ENCODE results near the gene XXYLT1.

The XXYLT1 gene

GRCh38 chr3:195184716-195185421, 86.1 kb downstream of the XXYLT1 start:
- no peak for DNase-seq (ENCODE audit: low spot score)

GRCh38 chr3:195183071-195183776, 87.7 kb downstream of the XXYLT1 start:
- DNase-seq (ENCODE audit: low spot score), result no peak

- DNase-seq (ENCODE audit: low spot score), result no peak
These were observed 88.5 kb downstream of the XXYLT1 start for GRCh38 chr3:195182470-195182795.

- no peak for DNase-seq (ENCODE audit: low spot score)
These were observed 89.1 kb downstream of the XXYLT1 start for GRCh38 chr3:195181741-195182469.

- no peak for DNase-seq (ENCODE audit: low spot score)
These were observed 89.9 kb downstream of the XXYLT1 start for GRCh38 chr3:195181113-195181498.

- DNase-seq (ENCODE audit: low spot score), result no peak
These were observed 90.4 kb downstream of the XXYLT1 start for GRCh38 chr3:195180490-195181112.

DNA sequence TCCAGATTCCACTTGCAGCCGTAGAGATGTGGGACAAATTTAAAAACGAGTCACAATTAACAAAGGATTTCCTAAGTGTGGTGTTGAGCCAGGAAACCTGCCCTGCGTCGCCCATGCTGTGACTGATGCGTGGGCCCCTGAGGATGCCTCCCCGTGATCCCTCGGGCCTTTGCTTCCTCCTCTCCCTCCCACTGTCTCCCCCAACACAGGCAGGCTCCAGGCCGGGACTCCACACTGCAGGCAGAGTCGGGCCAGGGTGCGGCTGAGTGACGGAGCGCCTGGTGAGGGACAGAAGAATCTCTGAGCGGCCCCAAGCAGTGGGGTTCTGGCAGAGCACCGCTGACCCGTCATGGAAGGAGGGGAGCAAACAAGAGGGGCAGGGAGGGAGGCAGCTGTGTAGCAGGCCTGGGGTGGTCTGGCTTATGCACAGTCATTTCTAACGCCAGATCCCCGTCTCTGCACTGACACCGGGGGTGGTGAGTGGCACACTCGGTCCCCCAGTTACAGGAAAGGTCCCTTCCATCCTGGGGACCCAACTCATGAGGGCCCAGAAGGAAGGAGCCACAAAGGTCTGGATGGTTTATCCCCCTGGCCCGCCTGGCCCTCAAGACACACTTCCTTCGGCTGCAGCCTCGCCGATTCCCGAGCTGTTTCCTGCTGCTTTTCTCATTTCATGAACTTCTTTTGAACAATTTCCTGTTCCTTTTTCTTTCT, 91.0 kb downstream of the XXYLT1 start:
- DNase-seq (ENCODE audit: low spot score), result no peak

- DNase-seq (ENCODE audit: low spot score), result no peak
These were observed 92.6 kb downstream of the XXYLT1 start for GRCh38 chr3:195178124-195178910.

DNA sequence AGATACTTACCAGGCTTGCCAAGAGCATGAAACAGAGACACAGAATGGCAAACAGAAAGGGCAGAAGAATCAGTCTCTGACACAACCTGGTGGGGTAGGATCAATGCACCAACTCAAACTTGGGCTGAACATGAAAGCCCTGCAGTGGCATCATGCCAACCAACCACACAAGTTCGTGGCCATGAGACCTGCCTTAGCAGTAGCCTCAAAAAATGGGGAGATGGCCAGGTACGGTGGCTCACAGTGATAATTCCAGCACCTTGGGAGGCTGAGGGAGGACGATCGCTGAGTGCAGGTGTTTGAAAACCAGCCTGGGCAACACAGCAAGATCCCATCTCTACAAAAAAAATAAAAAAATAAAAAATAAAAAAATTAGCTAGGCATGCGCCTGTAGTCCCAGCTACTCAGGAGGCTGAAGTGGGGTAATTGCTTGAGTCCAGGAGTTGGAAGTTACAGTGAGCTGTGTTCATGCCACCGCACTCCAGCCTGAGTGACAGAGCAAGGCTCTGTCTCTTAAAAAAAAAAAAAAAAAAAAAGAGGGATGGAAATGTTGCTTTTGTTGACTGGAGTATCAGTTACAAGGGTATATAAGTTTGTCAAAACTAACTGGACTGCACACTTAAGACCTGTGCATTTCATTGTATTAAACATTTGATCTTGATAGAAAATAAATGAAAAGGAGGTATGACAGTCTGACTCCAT, 93.4 kb downstream of the XXYLT1 start:
- DNase-seq (ENCODE audit: low spot score), result no peak

DNA sequence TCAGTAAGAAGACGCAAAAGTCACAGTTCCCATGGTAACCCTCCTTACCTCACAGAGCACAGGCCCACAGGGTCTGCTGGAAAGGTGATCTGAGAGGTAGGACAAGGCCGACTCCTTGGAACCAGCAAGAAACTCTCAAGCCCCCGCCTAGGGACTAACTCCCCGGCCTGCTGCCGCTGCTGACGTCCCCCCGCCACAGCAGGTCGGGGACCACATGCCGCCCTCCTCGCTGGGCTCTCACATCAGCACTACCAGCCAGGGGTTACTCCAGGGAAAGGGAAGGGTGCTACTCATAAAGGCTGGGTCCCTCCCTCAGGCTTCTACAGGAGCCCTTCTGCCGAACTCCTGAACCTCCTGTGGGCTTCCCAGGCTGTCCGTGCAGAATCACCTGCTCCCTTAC, 94.2 kb downstream of the XXYLT1 start:
- DNase-seq (ENCODE audit: low spot score), result no peak

- DNase-seq (ENCODE audit: low spot score), result no peak
These were observed 95.3 kb downstream of the XXYLT1 start for GRCh38 chr3:195175476-195176337.

DNA sequence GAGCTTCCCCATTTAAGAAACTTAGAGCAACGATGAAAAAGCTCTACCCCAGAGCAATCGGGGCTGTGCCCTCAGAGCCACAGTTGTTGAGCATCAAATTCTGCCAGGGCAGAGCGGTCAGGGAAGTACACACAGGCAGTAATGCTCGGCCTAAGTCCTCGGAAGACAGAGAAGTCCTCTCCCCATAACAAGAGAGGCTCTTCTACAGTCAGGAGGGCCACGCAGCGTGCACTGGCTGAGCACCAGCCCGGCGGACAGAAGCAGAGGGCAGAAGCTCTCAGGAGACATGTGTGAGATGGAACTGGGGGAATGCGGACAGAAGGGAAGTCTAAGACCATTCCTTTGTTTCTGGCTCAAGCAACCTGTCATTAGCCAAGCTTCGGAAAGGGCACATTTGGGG, 95.9 kb downstream of the XXYLT1 start:
- no peak for DNase-seq (ENCODE audit: low spot score)

- no peak for DNase-seq (ENCODE audit: low spot score)
These were observed 97.3 kb downstream of the XXYLT1 start for GRCh38 chr3:195173657-195174056.

GRCh38 chr3:195172896-195173295, 98.1 kb downstream of the XXYLT1 start:
- DNase-seq (ENCODE audit: low spot score), result no peak

DNA sequence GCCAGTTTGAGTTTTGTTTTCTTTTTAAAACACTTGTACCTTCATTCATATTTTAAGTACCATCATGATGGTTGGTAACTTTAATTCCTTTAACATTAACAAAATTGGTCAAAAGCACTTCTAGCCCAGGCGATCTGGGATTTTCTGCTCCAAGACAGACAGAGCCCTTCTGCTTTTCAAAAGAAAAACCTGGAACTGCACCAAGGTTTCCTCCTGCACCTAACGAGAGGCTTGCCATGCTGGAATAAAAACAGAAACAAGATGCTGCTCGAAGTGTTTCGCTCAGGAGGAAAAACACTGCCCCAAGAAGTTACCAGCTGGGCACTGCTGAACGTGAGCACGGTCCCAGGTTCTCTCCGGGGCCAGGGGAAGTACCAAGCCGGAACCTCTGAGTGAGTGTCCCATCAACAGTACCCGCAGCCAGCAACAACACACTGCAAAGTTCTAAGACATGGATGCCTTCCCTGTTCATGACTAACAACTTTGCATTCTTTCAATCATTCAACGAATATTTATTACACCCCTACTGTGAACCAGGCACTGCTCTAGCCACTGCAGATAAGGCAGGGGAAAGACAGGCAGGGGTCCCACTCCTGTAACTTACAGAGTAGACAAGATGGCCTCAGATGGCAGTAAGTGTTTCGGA, 98.8 kb downstream of the XXYLT1 start:
- no peak for DNase-seq (ENCODE audit: low spot score)

DNA sequence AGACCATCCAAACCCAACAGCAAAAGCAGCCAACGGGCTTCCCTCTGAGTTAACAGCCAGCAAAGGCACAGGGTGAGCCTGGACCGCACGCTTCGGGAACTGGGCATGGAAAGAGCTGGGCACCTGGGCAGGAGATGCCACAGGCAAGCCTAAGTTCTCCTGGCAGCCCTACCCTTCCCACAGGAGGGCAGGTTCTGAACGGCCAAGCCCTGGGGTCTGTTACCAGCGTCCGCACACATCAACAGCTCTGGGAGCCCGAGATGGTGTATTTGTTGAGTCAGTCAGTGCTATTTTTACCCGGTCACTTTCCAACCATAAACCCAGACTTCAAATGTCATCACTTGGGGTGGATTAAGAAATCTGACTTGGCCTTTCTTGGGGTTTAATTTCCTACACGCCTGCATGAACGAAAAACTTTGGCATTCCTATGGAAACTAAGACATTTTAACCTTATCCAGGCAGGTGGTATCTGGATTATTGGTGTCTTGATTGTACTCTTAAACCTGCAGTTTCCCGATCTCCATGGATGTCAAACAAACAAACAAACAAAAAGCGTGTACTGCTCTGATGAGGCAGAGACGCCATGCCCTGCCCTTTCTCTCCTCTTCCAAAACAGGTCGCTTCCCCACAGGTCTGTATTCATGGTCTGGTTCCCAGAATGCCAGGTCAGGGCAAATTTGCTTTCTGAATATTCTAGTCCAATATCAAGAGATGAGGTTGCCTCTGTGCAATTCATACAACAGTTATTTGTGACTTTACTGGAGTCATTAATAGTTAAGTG, 99.7 kb downstream of the XXYLT1 start:
- DNase-seq (ENCODE audit: low spot score), result no peak

- DNase-seq (ENCODE audit: low spot score), result no peak
These were observed 100.5 kb downstream of the XXYLT1 start for GRCh38 chr3:195170496-195170895.

- DNase-seq (ENCODE audit: low spot score), result no peak
These were observed 101.8 kb downstream of the XXYLT1 start for GRCh38 chr3:195169011-195169649.
